Effector memory CD8-positive, alpha-beta T cell (primary cell): ENCODE measurements around the gene AGK.
"Not testable (repeated sequence)": the region's sequence is repeated elsewhere in the genome, so short reads cannot be mapped to it uniquely, and the experiment has no call there.

Experiments
- ATAC-seq: fragments of 150-1000 bp; cut with Tn5 transposase; replicated peaks from 2 replicates; pipeline ENCODE4 v1.10.0; 2021; ENCODE audit warnings: mild to moderate bottlenecking, moderate library complexity
- DNase-seq, 3 experiments: peaks; one replicate each; pipeline ENCODE4 v3.0.0; 2021
- H3K27ac Mint-ChIP-seq, 2 donors: one replicate each; pipeline ENCODE4 v1.8.0; 2022; ENCODE audit warnings: mild to moderate bottlenecking in 2 of 2, mixed read lengths in 2 of 2, moderate library complexity in 2 of 2
- H3K27me3 Mint-ChIP-seq, 2 donors: one replicate each; pipeline ENCODE4 v1.8.0; 2022; ENCODE audit warnings: mixed read lengths in 2 of 2
- H3K36me3 Mint-ChIP-seq: one replicate; pipeline ENCODE4 v1.8.0; 2022; ENCODE audit warnings: mild to moderate bottlenecking, moderate library complexity, mixed read lengths; ENCODE audit not compliant: insufficient read depth
- H3K4me1 Mint-ChIP-seq, 2 donors: one replicate each; pipeline ENCODE4 v1.8.0; 2022; ENCODE audit warnings: low read depth in 2 of 2, mixed read lengths in 2 of 2
- H3K4me3 Mint-ChIP-seq, 2 donors: one replicate each; pipeline ENCODE4 v1.8.0; 2022; ENCODE audit warnings: mild to moderate bottlenecking in 2 of 2, mixed read lengths in 2 of 2, moderate library complexity in 2 of 2
- H3K9me3 Mint-ChIP-seq, 2 donors: one replicate each; pipeline ENCODE4 v1.8.0; 2022; ENCODE audit warnings: mixed read lengths in 2 of 2

The AGK gene

DNA sequence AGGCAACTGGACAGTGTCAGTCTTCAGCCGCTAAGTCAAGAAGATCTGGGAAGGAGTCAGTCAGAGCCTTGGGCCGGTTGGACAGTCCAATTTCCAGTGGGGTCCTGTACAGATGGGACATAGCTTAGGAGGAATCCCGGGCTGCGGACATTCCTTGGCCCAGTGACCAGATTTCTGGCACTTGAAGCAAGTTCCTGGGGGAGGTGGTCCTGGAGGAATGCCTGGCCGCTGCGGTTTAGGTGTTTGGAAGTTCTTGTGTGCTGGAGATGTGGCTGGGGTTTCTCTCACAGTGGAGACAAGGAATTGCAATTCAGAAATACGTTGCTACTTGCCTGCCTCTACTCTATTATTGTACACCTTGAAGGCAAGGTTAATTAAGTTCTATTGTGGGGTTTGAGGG lies 30.9 kb downstream of the AGK start:
- not testable (repeated sequence) for H3K9me3 Mint-ChIP-seq, H3K36me3 Mint-ChIP-seq, H3K27ac Mint-ChIP-seq

DNA sequence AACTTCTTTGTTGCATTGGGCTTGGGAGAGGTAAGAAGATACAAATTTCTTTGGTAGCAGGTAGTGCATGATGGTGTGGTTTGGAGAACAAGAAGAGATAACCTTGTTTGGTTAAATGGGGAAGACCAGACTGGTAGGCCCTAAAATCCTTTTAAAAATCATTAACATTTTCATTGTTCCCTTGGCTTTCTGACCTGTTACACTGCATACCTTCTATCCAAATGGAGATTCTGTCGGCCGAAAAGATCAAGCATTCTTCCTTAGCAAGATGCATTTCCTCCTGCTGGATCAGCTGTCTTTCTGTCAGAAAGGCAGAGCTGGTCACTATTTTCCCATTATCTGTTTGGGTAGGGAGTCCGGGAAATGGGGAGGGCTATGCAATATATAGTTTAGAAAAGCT lies 33.7 kb downstream of the AGK start:
- no peak overlapping the region for H3K4me3 Mint-ChIP-seq
- H3K27me3 Mint-ChIP-seq, result no peaks in the 10 kb centered on the region
- no peaks in the 10 kb centered on the region for H3K9me3 Mint-ChIP-seq
- peak overlapping the region in 1 of 2 donors; percentile 93 for H3K27ac Mint-ChIP-seq
- H3K4me1 Mint-ChIP-seq, result peaks cover 18 to 56% of the 10 kb centered on the region in 2 donors
- ATAC-seq (no peak), DNase-seq (no peak)
- no peaks in the 10 kb centered on the region for H3K36me3 Mint-ChIP-seq

More for the DNA sequence above, 30.9 kb downstream of the AGK start:
- ATAC-seq, H3K4me3 Mint-ChIP-seq, H3K27me3 Mint-ChIP-seq, DNase-seq: not testable (repeated sequence)
- H3K4me1 Mint-ChIP-seq, result peaks cover 11 to 41% of the 10 kb centered on the region in 2 donors

DNA sequence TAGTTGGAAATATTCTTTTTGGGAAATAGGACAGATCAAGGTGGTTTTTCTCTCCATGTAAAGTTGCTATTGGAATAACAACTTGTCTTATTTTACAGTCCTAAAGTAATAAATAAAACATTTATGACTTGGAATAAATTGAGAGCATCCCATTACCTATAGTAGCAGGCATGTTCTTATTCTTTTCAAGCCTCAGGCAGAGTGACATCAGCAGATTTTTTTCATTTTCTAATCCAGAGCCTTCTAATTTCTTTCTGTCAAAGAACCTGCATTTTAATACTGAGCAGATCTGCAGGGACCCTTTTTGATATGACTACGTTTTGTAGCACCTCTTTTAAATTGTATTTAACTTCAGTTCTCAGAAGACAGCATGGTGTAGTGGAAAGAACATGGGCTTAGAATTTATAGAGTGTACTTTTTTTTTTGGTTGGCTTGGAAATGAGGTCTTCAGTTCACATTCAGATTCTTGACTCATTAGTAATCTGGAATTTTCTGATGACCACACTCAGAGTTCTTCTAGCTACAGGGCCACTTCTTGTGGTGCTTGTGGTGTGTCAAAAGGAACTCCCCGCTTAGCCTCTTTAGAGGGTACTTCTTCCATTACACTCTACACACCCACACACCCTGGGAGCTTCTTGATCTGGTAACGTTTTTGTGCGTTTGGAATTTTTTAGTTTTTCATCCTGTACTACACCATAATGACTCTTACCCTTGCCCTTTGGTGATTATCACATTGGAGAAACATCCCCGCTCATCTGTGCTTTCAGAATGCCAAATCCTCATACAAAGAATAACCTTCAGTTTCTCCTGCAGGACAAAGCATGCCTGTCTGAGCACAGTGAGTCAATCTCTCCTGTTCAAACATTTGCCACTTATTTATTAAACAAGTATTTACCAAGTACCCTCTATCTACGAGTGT lies 34.6 kb downstream of the AGK start:
- Mint-ChIP-seq H3K9me3 (no peaks in the 10 kb centered on the region), H3K36me3 (no peaks in the 10 kb centered on the region), H3K4me1 (peaks cover 26 to 66% of the 10 kb centered on the region in 2 donors), H3K27ac (peak overlapping the region in 1 of 2 donors; percentile 93), H3K27me3 (no peaks in the 10 kb centered on the region), H3K4me3 (no peak overlapping the region)
- ATAC-seq (peak; percentile 32), DNase-seq (no peak)

DNA sequence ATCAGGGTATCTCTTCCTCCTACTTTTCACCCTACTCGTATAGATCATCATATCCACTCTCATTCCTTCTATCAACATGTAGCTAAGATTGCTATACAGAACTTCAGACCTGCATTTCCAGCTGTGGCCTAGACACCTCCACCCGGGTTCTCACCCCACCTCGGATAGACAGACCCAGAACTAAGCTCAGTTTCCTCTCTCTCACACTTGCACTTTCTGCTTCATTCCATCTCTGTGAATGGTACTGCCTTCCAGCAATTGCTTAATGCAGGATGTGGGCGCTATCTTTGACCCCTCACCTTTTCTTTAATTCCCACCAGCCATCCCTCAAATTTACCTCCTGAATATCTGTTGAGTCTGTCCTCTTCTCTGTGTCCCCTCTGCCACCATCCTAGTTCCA lies 35.7 kb downstream of the AGK start:
- DNase-seq, result peak in 2 of 3 experiments; percentile 3 to 12
- Mint-ChIP-seq H3K27me3 (no peaks in the 10 kb centered on the region), H3K9me3 (no peaks in the 10 kb centered on the region), H3K27ac (peak overlapping the region; percentile 38 to 93), H3K4me3 (peak overlapping the region; percentile 3 to 66), H3K4me1 (peaks cover 26 to 66% of the 10 kb centered on the region in 2 donors), H3K36me3 (no peaks in the 10 kb centered on the region)
- peak; percentile 77 for ATAC-seq

DNA sequence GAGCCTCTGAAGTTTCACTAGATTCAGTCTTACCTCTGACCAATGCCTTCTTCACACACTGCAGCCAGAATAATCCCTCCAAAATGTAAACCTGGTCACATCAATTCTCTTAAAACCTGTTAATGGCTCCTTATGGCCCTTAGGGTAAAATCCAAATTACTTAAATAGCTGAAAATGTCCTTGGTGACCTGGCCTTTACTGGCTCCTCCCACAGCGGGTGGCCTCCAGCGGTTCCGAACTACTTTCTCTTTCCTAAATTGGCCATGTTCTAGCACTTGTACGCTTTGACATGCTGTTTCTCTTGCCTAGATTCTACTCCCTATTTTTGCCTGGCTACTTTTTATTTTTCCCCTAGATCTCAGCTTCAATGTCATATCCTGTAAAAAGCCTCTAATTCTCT lies 36.1 kb downstream of the AGK start:
- ATAC-seq, result no peak
- Mint-ChIP-seq H3K9me3 (no peaks in the 10 kb centered on the region), H3K27ac (peak overlapping the region; percentile 38 to 93), H3K4me1 (peaks cover 26 to 65% of the 10 kb centered on the region in 2 donors), H3K27me3 (no peaks in the 10 kb centered on the region), H3K36me3 (no peaks in the 10 kb centered on the region), H3K4me3 (peak overlapping the region; percentile 3 to 66)
- no peak for DNase-seq

DNA sequence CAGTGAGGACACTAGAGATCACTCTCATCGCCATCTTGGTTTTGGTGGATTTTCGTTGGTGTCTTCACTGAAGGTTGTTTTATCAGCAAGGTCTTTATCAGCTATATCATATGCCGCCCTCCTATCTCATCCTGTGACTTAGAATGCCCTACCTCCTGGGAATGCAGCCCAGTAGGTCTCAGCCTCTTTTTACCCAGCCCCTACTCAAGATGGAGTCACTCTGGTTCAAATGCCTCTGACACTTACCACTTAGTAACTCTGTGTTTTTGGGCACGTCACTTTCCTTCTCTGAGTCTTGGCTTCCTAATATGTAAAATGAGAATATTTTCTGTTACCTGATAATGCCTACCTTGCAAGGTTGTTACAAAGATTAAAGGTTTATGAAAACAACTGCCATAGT lies 37.7 kb downstream of the AGK start:
- ATAC-seq (no peak), DNase-seq (no peak)
- H3K27me3 Mint-ChIP-seq, result no peaks in the 10 kb centered on the region
- H3K27ac Mint-ChIP-seq, result peak overlapping the region in 1 of 2 donors; percentile 67
- peaks cover 7% of the 10 kb centered on the region for H3K36me3 Mint-ChIP-seq
- H3K9me3 Mint-ChIP-seq, result no peaks in the 10 kb centered on the region
- peaks cover 25 to 58% of the 10 kb centered on the region in 2 donors for H3K4me1 Mint-ChIP-seq
- H3K4me3 Mint-ChIP-seq, result no peak overlapping the region

DNA sequence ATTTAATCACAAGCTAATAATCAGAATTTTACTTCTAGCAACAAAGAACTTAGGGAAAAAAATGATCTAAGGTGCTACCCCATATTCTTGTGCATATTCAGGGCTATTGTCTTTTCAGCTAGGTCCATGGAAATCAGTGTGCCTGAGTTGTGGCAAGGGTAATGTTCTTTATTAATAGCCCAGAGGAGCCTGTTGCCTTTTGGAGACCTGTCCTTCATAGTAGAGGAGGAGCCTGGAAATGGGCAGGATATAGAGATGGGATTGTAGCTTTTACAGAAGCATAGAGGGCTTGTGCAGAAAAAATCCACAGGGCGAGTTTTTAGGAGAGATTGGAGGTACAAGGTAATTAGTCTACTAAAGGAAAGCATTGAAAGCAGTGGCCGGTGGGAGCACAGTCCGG lies 38.9 kb downstream of the AGK start:
- no peak for DNase-seq
- no peaks in the 10 kb centered on the region for H3K9me3 Mint-ChIP-seq
- no peak for ATAC-seq
- H3K4me3 Mint-ChIP-seq, result peak overlapping the region in 1 of 2 donors; percentile 2
- no peaks in the 10 kb centered on the region for H3K27me3 Mint-ChIP-seq
- H3K4me1 Mint-ChIP-seq, result peaks cover 24 to 51% of the 10 kb centered on the region in 2 donors
- peak overlapping the region; percentile 77 to 82 for H3K27ac Mint-ChIP-seq
- H3K36me3 Mint-ChIP-seq, result peaks cover 15% of the 10 kb centered on the region

DNA sequence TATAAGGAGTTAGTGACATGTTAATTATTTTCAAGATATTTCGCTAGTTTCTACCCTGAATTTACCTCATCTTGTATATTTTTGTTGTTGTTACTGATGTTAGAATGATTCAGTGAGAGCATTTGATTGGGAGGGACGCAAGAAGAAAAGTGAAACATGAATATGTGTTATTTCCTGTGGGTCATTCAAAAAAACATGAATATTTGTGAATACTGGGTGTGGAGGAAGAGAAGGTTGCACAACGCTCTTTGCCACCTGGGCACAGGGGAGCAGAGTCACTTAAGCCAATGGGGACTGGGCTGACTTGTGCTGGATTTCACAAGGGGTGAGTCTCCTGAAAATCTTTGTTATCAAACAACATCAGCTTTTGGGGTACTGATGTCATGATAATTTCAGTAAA lies 39.5 kb downstream of the AGK start:
- Mint-ChIP-seq H3K4me1 (peaks cover 24 to 45% of the 10 kb centered on the region in 2 donors), H3K4me3 (peak overlapping the region in 1 of 2 donors; percentile 2), H3K27ac (peak overlapping the region; percentile 77 to 82), H3K36me3 (peaks cover 17% of the 10 kb centered on the region), H3K27me3 (no peaks in the 10 kb centered on the region), H3K9me3 (no peaks in the 10 kb centered on the region)
- DNase-seq (no peak), ATAC-seq (peak; percentile 65)

DNA sequence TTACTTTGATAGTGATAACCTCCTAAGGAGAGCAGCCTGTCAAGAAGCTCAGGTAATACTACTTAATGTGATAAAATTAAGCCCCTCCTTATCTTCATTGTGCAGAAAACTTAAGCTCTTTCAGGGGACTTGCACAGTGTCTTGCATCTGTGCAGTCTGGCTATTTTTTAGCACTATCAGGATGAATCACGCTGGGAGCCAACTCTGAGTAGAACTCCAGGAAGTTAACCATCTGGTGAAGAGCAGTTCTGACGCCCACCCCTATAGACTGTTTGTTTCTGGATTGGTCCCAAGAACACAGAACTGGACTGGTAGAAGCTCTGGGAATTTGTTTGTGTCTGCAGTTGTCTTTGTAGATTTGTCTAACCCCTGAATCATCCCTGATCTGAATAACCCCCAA lies 41.9 kb downstream of the AGK start:
- Mint-ChIP-seq H3K4me1 (peaks cover 14 to 25% of the 10 kb centered on the region in 2 donors), H3K4me3 (no peak overlapping the region), H3K27me3 (no peaks in the 10 kb centered on the region), H3K9me3 (no peaks in the 10 kb centered on the region), H3K27ac (peak overlapping the region in 1 of 2 donors; percentile 73), H3K36me3 (peaks cover 29% of the 10 kb centered on the region)
- ATAC-seq (no peak), DNase-seq (no peak)

DNA sequence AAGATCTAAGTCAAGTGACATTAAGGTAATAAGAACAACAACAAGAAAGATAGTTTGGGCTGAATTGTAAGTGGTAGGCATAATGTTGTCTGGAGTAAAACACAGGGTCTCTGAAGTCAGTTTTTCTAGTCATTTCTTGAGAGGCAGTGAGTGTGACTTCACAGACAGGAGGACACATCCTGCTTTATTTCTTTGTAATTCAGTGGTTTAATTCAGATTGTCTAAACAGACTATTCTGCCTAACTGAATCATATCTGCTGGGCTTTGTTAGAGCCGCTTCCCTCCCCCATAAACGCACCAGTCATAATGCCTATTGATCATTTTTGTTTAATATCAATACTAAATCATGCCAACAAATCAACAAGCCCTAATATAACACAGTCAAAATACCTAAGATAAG lies 46.8 kb downstream of the AGK start:
- ATAC-seq, result no peak
- H3K27me3 Mint-ChIP-seq, result no peaks in the 10 kb centered on the region
- DNase-seq, result no peak
- H3K4me3 Mint-ChIP-seq, result no peak overlapping the region
- H3K4me1 Mint-ChIP-seq, result peaks cover 3 to 7% of the 10 kb centered on the region in 2 donors
- H3K36me3 Mint-ChIP-seq, result peaks cover 33% of the 10 kb centered on the region
- no peaks in the 10 kb centered on the region for H3K9me3 Mint-ChIP-seq
- H3K27ac Mint-ChIP-seq, result no peak overlapping the region

DNA sequence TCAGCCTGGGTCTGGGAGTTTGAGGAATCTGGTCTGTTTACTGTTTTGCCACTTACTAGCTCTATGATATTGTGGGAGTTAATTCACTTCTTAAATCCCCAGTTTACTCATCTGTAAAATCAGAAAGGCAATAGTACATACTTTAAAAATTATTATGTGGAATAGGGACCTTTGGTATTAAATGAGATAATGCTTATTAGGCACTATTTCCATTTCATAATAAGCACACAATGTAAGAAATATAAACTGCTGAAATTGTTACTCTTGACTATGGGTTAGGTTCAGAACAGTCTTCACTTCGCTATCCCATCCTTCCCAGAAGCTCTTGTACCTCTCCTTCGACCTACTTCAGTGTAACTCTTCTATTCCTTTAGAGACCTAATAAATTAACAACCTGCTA lies 47.2 kb downstream of the AGK start:
- ATAC-seq (no peak), DNase-seq (no peak)
- no peak overlapping the region for H3K27ac Mint-ChIP-seq

DNA sequence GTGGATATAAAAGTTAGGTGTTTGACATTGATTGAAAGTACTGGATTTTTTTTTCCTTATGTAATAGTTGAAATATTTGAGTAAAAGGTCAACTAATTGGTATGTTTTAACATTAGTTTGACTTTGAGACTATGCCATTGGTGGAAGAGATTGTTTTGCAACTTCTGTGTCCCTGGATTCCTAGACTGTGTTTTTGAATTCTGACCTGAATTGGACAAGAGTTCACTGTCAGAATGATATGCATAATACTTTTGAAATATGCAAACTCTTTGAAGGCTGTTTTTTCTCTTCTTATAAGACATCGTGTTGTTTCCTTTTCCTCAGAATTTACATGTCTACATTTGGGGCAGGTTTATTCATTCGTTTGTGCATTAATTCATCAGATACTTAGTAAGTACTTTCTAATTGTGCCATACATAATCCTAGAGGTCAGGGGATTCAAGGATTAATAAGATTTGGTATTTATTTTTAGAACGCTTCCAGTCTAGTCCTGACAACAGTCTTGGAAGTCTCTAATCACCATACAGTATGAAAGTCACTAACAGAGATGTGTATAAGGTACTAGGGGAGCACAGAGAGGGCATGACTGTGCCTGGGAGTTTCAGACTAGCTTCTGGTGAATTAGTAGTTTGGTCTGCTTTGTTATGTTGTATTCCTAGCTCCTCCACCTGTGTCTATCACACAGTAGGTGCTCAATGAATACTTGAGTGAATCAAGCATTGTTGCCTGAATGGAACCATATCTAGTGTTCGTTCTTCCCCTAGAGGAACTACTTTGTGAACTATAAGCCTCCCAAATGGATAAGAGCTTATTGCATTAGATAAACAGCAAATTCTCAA lies 49.2 kb downstream of the AGK start:
- DNase-seq (no peak), ATAC-seq (no peak)
- no peaks in the 10 kb centered on the region for H3K9me3 Mint-ChIP-seq
- no peaks in the 10 kb centered on the region for H3K27me3 Mint-ChIP-seq
- peaks cover 0 to 3% of the 10 kb centered on the region in 2 donors for H3K4me1 Mint-ChIP-seq
- H3K4me3 Mint-ChIP-seq, result no peak overlapping the region
- H3K27ac Mint-ChIP-seq, result peak overlapping the region in 1 of 2 donors; percentile 71
- peaks cover 16% of the 10 kb centered on the region for H3K36me3 Mint-ChIP-seq

More for the DNA sequence above, 47.2 kb downstream of the AGK start:
- Mint-ChIP-seq H3K4me1 (peaks cover 3% of the 10 kb centered on the region in 2 donors), H3K27me3 (no peaks in the 10 kb centered on the region), H3K36me3 (peaks cover 29% of the 10 kb centered on the region), H3K4me3 (no peak overlapping the region), H3K9me3 (no peaks in the 10 kb centered on the region)

DNA sequence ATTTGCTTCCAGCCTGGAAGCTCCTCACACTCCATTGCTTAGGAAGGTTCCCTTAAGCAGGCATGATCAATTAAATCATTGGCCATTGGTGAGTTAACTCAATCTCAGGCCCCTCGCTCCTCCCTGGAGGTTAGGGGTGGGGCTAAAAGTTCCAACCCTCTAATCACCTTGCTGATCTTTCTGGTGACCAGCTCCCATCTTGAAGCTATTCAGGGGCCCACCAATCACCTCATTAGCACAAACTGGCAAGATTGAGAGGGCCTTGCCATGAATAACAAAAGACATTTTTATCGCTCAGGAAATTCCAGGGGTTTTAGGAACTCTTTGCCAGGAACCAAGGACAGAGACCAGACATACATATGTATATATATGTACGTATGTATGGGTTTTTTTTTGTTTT lies 58.4 kb downstream of the AGK start:
- Mint-ChIP-seq H3K9me3 (no peaks in the 10 kb centered on the region), H3K27ac (no peak overlapping the region), H3K4me3 (no peak overlapping the region), H3K36me3 (peaks cover 24% of the 10 kb centered on the region), H3K4me1 (no peaks in the 10 kb centered on the region), H3K27me3 (no peaks in the 10 kb centered on the region)
- ATAC-seq (no peak), DNase-seq (no peak)
